Vagina (tissue), 2 donors: Measurements from ENCODE around the gene SETBP1.

ENCODE experiments used
- POLR2A ChIP-seq, 2 donors: fragments of 450-650 bp; IDR thresholded peaks; one replicate each; pipeline ENCODE4 v1.6.1; 2017; ENCODE audit warnings: antibody characterized with exemption in 2 of 2, mild to moderate bottlenecking in 2 of 2, moderate library complexity in 2 of 2
- POLR2AphosphoS5 ChIP-seq, 2 donors: sonication (generic); formaldehyde crosslinking; IDR thresholded peaks; one replicate each; pipeline ENCODE4 v1.9.0; 2017; ENCODE audit warnings: antibody characterized with exemption in 2 of 2, mild to moderate bottlenecking in 2 of 2, low read depth in 1 of 2; ENCODE audit not compliant: insufficient read depth in 1 of 2
- TF ChIP-seq, protein P1 (sequence below), 3 experiments: fragments of 450-650 bp in 2 of 3; fragments of 200-600 bp in 1 of 3; sonication (generic) in 1 of 3; IDR thresholded peaks; one replicate each; pipeline ENCODE4 v1.5.1; 2017 to 2019; ENCODE audit warnings: antibody characterized with exemption in 3 of 3, mild to moderate bottlenecking in 2 of 3, moderate library complexity in 2 of 3

DNA sequence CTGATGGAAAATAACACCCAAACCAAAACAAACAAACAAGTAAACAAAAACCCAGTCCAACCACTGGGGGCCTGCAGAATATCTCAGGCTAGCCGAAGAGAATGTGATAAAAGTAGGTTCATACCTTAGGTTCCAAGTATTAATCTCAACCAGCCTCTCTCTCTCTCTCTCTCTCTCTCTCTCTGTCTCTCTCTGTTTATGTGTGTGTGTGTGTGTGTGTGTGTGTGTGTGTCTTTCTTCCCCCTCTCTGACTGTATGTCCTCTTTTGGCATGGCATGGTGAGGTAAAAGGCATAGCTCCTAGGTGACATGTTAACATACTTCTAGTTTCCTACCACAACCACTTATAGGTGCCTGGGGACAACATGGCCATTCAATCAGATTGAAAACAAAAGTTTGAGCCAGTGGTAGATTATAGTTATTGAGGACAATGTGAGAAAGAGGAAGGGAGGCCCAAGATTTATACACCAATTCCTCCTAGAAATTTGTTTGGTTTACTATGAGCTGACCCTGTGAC is 93.0 kb downstream of the SETBP1 start:
- TF ChIP-seq, protein P1, sequence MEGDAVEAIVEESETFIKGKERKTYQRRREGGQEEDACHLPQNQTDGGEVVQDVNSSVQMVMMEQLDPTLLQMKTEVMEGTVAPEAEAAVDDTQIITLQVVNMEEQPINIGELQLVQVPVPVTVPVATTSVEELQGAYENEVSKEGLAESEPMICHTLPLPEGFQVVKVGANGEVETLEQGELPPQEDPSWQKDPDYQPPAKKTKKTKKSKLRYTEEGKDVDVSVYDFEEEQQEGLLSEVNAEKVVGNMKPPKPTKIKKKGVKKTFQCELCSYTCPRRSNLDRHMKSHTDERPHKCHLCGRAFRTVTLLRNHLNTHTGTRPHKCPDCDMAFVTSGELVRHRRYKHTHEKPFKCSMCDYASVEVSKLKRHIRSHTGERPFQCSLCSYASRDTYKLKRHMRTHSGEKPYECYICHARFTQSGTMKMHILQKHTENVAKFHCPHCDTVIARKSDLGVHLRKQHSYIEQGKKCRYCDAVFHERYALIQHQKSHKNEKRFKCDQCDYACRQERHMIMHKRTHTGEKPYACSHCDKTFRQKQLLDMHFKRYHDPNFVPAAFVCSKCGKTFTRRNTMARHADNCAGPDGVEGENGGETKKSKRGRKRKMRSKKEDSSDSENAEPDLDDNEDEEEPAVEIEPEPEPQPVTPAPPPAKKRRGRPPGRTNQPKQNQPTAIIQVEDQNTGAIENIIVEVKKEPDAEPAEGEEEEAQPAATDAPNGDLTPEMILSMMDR (IDR thresholded peaks at IDR 0.05) = no peak
- TF ChIP-seq POLR2AphosphoS5 (IDR thresholded peaks at IDR 0.05; ENCODE audit: insufficient read depth in 1 of 2, low read depth in 1 of 2) (no peak), POLR2A (IDR thresholded peaks at IDR 0.05) (no peak)
